ENCODE measurements around the gene ERCC8. TPM values are rescaled to one million over a fixed set of nuclear protein-coding genes. Genes with fewer than 3 reads are reported as not detected.
A peak's percentile ranks its signal among the peaks of the same experiment; 100 is the strongest.

ERCC8 gene
- total and polyA plus RNA-seq, 9 of the 15 experiments (the other 6 are each of a cell fraction or from before 2014, with no cell fraction given), result 10.1 to 41.8 (median 24.4) TPM

- TF ChIP-seq ZNF668 (CRISPR knock-in tag; IDR thresholded peaks at IDR 0.05), result no peak
- TF ChIP-seq ZNF224 (CRISPR knock-in tag; IDR thresholded peaks at IDR 0.05), result no peak; the same call in 1 of the 2 replicates
- TF ChIP-seq TEAD4 (IDR thresholded peaks at IDR 0.05; ENCODE audit: low read length), result no peak
- TF ChIP-seq TEAD4 (CRISPR knock-in tag; IDR thresholded peaks at IDR 0.05; ENCODE audit: borderline replicate concordance), result peak; percentile 5; the same call in 1 of the 2 replicates
- TF ChIP-seq PHF8 (IDR thresholded peaks at IDR 0.05; ENCODE audit: borderline replicate concordance, low read length), result peak; percentile 74; the same call in 1 of the 2 replicates
- no peak for TF ChIP-seq HDGF (IDR thresholded peaks at IDR 0.05)
- TF ChIP-seq, protein P1, sequence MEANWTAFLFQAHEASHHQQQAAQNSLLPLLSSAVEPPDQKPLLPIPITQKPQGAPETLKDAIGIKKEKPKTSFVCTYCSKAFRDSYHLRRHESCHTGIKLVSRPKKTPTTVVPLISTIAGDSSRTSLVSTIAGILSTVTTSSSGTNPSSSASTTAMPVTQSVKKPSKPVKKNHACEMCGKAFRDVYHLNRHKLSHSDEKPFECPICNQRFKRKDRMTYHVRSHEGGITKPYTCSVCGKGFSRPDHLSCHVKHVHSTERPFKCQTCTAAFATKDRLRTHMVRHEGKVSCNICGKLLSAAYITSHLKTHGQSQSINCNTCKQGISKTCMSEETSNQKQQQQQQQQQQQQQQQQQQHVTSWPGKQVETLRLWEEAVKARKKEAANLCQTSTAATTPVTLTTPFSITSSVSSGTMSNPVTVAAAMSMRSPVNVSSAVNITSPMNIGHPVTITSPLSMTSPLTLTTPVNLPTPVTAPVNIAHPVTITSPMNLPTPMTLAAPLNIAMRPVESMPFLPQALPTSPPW (CRISPR knock-in tag; IDR thresholded peaks at IDR 0.05), result no peak
- TF ChIP-seq, protein P2, sequence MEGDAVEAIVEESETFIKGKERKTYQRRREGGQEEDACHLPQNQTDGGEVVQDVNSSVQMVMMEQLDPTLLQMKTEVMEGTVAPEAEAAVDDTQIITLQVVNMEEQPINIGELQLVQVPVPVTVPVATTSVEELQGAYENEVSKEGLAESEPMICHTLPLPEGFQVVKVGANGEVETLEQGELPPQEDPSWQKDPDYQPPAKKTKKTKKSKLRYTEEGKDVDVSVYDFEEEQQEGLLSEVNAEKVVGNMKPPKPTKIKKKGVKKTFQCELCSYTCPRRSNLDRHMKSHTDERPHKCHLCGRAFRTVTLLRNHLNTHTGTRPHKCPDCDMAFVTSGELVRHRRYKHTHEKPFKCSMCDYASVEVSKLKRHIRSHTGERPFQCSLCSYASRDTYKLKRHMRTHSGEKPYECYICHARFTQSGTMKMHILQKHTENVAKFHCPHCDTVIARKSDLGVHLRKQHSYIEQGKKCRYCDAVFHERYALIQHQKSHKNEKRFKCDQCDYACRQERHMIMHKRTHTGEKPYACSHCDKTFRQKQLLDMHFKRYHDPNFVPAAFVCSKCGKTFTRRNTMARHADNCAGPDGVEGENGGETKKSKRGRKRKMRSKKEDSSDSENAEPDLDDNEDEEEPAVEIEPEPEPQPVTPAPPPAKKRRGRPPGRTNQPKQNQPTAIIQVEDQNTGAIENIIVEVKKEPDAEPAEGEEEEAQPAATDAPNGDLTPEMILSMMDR (IDR thresholded peaks at IDR 0.05 in 2 of 3, conservative IDR thresholded peaks at IDR 0.05 in 1 of 3; ENCODE audit: insufficient read depth in 2 of 3, low read depth in 1 of 3, low read length in 3 of 3), result no peak
- TF ChIP-seq, protein P3, sequence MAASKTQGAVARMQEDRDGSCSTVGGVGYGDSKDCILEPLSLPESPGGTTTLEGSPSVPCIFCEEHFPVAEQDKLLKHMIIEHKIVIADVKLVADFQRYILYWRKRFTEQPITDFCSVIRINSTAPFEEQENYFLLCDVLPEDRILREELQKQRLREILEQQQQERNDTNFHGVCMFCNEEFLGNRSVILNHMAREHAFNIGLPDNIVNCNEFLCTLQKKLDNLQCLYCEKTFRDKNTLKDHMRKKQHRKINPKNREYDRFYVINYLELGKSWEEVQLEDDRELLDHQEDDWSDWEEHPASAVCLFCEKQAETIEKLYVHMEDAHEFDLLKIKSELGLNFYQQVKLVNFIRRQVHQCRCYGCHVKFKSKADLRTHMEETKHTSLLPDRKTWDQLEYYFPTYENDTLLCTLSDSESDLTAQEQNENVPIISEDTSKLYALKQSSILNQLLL (CRISPR knock-in tag; IDR thresholded peaks at IDR 0.05; ENCODE audit: borderline replicate concordance), result no peak
- no peak for TF ChIP-seq DLX4 (CRISPR knock-in tag; IDR thresholded peaks at IDR 0.05)
- TF ChIP-seq SPI1 (IDR thresholded peaks at IDR 0.05; ENCODE audit: borderline replicate concordance, low read depth, low read length), result no peak
- TF ChIP-seq PRMT5 (CRISPR knock-in tag; IDR thresholded peaks at IDR 0.05), result no peak
- no peak for TF ChIP-seq ZSCAN29 (IDR thresholded peaks at IDR 0.05)
- TF ChIP-seq EGR1 (conservative IDR thresholded peaks at IDR 0.05), result peak; percentile 82
- no peak for TF ChIP-seq STAT5B (CRISPR knock-in tag; IDR thresholded peaks at IDR 0.05)
- TF ChIP-seq PCBP1 (IDR thresholded peaks at IDR 0.05; ENCODE audit: low read depth, low read length, poor library complexity, severe bottlenecking), result no peak
- TF ChIP-seq KDM2B (CRISPR knock-in tag; IDR thresholded peaks at IDR 0.05), result no peak
- TF ChIP-seq PCBP2 (IDR thresholded peaks at IDR 0.05; ENCODE audit: low read depth, low read length, poor library complexity, severe bottlenecking), result no peak
- TF ChIP-seq ZBTB43 (CRISPR knock-in tag; IDR thresholded peaks at IDR 0.05), result no peak
Observed at GRCh38 chr5:60944904-60945812, at the start of gene ERCC8, which contains the start of gene NDUFAF2 (continued).

All from K562 (cell line).